ES-I3 (cell line): Measurements from ENCODE around the gene CFH.
"Not testable (repeated sequence)": the region's sequence is repeated elsewhere in the genome, so short reads cannot be mapped to it uniquely, and the experiment has no call there.

Experiments used
- H3K36me3 ChIP-seq: 2 replicates; pipeline ENCODE4 v1.6.1; 2013; ENCODE audit warnings: mild to moderate bottlenecking, low read length, control low read depth, moderate library complexity; ENCODE audit not compliant: insufficient read depth
- H3K4me1 ChIP-seq: 2 replicates; pipeline ENCODE4 v1.6.1; 2013; ENCODE audit warnings: mild to moderate bottlenecking, control low read depth, low read length; ENCODE audit not compliant: insufficient read depth
- H3K9ac ChIP-seq: 2 replicates; pipeline ENCODE4 v1.6.1; 2013; ENCODE audit warnings: low read depth, mild to moderate bottlenecking, low read length, moderate library complexity
- H3K9me3 ChIP-seq: 2 replicates; pipeline ENCODE4 v1.6.1; 2013; ENCODE audit warnings: mild to moderate bottlenecking, low read length, moderate library complexity; ENCODE audit not compliant: control insufficient read depth, insufficient read depth

Gene CFH

GRCh38 chr1:196651637-196652215, at the start of gene CFH:
TSS of gene CFH (plus strand) at chr1:196652043. CDS start at chr1:196652118, 75 bp downstream.
- Histone ChIP-seq H3K36me3 (no peaks in the 10 kb centered on the region), H3K4me1 (no peaks in the 10 kb centered on the region), H3K9me3 (no peaks in the 10 kb centered on the region), H3K9ac (no peak within 1 kb of the TSS)

DNA sequence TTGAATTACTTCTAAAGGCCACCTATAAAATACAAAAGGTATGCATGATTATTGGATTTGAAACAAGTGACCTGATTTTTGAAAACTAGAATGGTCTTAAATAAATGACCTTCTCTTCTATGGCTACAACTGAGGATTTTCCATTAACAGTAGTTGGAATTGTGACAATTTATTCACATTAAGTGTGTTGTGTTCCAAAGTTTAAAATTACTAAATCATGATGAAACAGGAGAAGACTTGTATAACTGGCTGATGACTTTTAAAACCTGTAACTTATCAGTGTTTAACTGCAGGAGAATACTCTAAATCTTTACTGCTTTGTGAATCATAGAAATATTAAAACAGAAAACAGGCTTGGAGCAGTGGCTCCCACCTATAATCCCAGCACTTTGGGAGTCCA, 48.2 kb upstream of the CFH start:
- H3K36me3 ChIP-seq, result no peaks in the 10 kb centered on the region
- H3K9me3 ChIP-seq, result no peaks in the 10 kb centered on the region
- H3K9ac ChIP-seq, result no peak overlapping the region
- H3K4me1 ChIP-seq, result 0 out of 2 replicates have a peak, but pooled peaks cover 4% of the 10 kb centered on the region

DNA sequence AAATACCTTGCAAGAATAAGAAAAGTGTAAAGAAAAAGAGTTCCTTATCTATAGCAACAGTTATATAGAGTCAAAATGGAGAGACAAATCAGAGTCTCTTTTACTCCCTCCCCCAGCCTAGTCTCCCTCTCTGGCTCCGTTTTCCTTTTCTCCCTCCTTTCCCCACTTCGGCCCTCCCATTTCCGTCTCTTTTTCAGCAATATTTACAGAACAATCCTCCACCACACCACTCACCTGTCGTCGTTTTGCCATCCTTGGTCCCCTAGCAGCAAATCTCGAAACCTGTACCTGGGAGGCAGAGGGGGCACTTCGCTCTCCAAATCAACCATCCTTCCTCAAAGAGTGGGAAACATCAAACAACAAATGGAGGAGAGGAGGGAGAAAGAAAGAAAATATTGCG, 43.9 kb upstream of the CFH start:
- Histone ChIP-seq H3K9ac (peak overlapping the region; percentile 96), H3K36me3 (no peaks in the 10 kb centered on the region), H3K9me3 (no peaks in the 10 kb centered on the region), H3K4me1 (peaks cover 14% of the 10 kb centered on the region)

DNA sequence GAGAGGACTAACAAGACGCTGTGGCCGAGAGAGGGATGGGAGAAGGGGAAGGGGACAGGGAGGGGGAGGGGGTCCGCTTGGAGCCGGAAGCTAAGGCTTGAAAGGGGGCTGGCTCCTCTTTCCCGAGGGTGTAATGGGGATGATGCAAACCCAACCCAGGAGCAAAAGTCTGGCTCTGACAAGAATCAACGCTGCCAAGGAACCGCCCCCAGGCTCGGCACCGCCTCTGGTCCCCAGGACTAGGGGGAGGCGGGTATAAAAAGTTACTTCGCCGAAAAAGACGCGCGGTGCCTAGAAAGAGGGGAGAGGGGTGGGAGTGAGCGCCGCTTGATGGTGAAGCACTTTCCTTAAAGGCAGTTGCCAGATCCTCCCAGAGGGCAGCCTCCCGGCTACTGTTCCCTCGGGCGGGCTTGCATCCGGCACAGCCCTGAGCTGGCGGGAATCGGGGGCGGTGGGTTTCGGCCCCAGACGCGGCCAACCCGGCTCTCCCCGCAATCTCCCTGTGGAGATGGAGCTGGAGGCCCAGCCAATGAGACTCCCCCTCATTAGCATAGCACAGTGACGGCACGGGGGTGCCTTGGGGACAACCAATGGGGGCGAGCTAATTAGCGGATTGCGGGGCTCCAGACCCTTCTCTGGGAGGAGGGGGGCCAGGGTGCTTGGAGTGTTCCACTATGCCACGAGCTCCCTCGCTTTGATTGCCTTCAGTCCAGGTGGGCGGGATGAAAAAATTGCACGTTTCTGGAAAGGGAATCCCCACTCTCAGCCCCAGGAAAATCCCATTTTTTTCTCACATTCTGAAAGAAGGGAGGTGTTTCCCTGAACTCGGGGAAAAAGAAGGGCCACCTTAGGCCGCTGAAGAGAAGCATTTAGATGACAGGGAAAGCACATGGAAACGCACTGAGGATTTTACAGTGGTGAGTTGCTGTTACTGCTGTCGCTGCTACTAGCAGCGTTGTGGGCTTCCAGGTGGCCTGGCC, 43.2 kb upstream of the CFH start, which contains the start of gene KCNT2:
TSS of gene KCNT2 (minus strand) at position 51 of the 980 bp plus-strand sequence. CDS start 131 bp downstream, outside the sequence.
- no peaks in the 10 kb centered on the region for H3K36me3 ChIP-seq
- no peaks in the 10 kb centered on the region for H3K9me3 ChIP-seq
- H3K9ac ChIP-seq, result peak within 1 kb of the TSS; percentile 96
- H3K4me1 ChIP-seq, result peaks cover 14% of the 10 kb centered on the region

- peak overlapping the region; percentile 96 for H3K9ac ChIP-seq
- H3K9me3 ChIP-seq, result no peaks in the 10 kb centered on the region
- peaks cover 14% of the 10 kb centered on the region for H3K4me1 ChIP-seq
- H3K36me3 ChIP-seq, result no peaks in the 10 kb centered on the region
Measured at GRCh38 chr1:196609370-196609737, 42.5 kb upstream of the CFH start.

- peaks cover 9% of the 10 kb centered on the region for H3K4me1 ChIP-seq
Measured at GRCh38 chr1:196611873-196612272, 40.0 kb upstream of the CFH start.

DNA sequence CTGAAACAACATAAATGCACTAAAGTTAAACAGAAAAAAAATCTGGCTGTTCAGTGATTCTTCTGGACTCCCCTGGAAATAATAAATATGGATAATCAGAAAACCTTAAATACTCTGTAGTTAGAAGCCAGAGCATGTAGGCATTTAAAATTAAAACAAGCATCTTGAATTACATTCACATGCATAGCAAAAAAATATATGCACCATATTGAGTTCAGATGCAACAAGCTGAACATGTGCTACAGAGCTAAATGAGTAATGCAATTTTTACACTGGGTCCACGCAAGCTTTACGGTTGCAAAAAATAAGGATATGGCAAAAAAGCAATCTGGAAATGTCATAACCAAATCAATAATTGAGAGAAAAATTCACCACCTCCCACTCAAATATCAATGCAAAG, 32.1 kb upstream of the CFH start:
- H3K36me3 ChIP-seq, result no peaks in the 10 kb centered on the region
- no peaks in the 10 kb centered on the region for H3K9me3 ChIP-seq
- H3K4me1 ChIP-seq, result no peaks in the 10 kb centered on the region
- H3K9ac ChIP-seq, result no peak overlapping the region

More at GRCh38 chr1:196611873-196612272, 40.0 kb upstream of the CFH start:
- Histone ChIP-seq H3K36me3 (no peaks in the 10 kb centered on the region), H3K9ac (no peak overlapping the region), H3K9me3 (no peaks in the 10 kb centered on the region)

DNA sequence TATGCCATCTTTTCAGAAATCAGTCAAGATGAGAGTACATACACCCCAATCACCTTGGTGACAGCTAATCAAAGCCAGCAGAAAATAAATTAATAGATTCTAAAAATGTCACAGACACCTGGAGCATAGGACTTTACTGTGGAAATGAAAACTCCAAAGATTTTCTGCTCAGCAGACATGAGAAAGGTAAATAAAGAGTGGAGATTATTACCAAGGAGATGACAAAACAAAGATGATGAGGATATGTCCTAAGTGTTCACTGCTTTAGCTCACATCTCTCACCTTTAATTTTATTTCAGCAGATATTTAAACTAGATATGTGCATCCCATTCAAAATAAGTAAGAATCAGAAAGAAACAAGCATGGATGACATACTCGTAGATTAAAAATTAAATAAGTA, 28.8 kb upstream of the CFH start:
- H3K4me1 ChIP-seq, result no peaks in the 10 kb centered on the region

GRCh38 chr1:196628838-196629237, 23.0 kb upstream of the CFH start:
- Histone ChIP-seq H3K9me3 (peaks cover 2% of the 10 kb centered on the region; the same call in 1 of the 2 replicates), H3K9ac (no peak overlapping the region), H3K36me3 (no peaks in the 10 kb centered on the region), H3K4me1 (no peaks in the 10 kb centered on the region)

More for the DNA sequence above, 28.8 kb upstream of the CFH start:
- H3K36me3 ChIP-seq, result no peaks in the 10 kb centered on the region
- no peaks in the 10 kb centered on the region for H3K9me3 ChIP-seq
- H3K9ac ChIP-seq, result no peak overlapping the region

DNA sequence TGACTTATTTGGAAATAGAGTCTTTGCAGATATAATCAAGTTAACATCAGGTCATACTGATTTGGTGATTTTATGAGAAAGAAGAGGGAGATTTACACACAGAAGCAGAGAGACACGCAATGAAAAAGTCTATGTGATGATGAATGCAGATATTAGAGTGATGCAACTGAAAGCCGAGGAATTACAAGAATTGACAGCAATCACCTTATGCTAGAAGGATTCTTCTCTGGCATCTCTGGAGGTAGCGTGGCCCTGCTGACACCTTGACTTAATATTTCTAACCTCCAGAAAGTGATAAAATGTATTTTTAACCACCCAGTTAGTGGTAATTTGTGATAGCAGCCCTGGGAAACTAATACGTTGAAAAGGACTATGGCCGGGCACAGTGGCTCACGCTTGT, 14.2 kb upstream of the CFH start:
- no peaks in the 10 kb centered on the region for H3K4me1 ChIP-seq
- no peaks in the 10 kb centered on the region for H3K9me3 ChIP-seq
- no peak overlapping the region for H3K9ac ChIP-seq
- H3K36me3 ChIP-seq, result no peaks in the 10 kb centered on the region

GRCh38 chr1:196638466-196638865, 13.4 kb upstream of the CFH start:
- Histone ChIP-seq H3K9ac (no peak overlapping the region), H3K36me3 (no peaks in the 10 kb centered on the region), H3K4me1 (no peaks in the 10 kb centered on the region), H3K9me3 (no peaks in the 10 kb centered on the region)

- H3K9ac ChIP-seq, H3K4me1 ChIP-seq, H3K36me3 ChIP-seq, H3K9me3 ChIP-seq: not testable (repeated sequence)
Measured at GRCh38 chr1:196639291-196639690, 12.6 kb upstream of the CFH start.

GRCh38 chr1:196640976-196641375, 10.9 kb upstream of the CFH start:
- no peaks in the 10 kb centered on the region for H3K9me3 ChIP-seq
- no peak overlapping the region for H3K9ac ChIP-seq
- H3K36me3 ChIP-seq, result no peaks in the 10 kb centered on the region
- H3K4me1 ChIP-seq, result no peaks in the 10 kb centered on the region

DNA sequence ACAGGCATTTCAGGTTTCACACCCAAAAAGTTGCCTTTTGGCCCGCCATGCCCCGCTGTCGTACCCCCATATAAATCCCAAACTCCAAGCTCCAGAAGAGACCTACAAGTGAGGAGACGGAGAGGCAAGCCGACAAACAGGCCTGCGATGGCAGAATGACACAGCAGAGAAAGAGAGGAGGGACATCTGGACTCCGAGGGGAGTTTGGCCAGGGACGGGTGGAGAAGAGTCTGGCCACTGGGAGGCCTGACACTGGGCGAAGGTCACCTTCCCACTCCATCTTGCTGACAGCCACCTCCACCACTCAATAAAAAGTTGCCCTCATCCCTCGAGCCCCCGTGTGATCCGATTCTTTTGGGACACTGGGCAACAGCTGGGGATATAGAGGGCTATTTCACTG, 1.9 kb upstream of the CFH start:
- peak overlapping the region; percentile 46; the same call in 1 of the 2 replicates for H3K9ac ChIP-seq
- H3K36me3 ChIP-seq, result no peaks in the 10 kb centered on the region
- H3K4me1 ChIP-seq, result no peaks in the 10 kb centered on the region
- H3K9me3 ChIP-seq, result no peaks in the 10 kb centered on the region

GRCh38 chr1:196650403-196650802, 1.4 kb upstream of the CFH start:
- Histone ChIP-seq H3K4me1 (no peaks in the 10 kb centered on the region), H3K36me3 (no peaks in the 10 kb centered on the region), H3K9me3 (no peaks in the 10 kb centered on the region), H3K9ac (peak overlapping the region; percentile 46; the same call in 1 of the 2 replicates)
